Activated naive CD4-positive, alpha-beta T cell treated with anti-CD3 and anti-CD28 coated beads, Interleukin-2, amount 50 U/mL, for 16 hours (primary cell): Measurements from ENCODE around the gene SAP30BP.

ENCODE experiments used
- DNase-seq: peaks from one replicate; pipeline ENCODE4 v3.0.0-alpha.2; 2020

The SAP30BP gene

DNA sequence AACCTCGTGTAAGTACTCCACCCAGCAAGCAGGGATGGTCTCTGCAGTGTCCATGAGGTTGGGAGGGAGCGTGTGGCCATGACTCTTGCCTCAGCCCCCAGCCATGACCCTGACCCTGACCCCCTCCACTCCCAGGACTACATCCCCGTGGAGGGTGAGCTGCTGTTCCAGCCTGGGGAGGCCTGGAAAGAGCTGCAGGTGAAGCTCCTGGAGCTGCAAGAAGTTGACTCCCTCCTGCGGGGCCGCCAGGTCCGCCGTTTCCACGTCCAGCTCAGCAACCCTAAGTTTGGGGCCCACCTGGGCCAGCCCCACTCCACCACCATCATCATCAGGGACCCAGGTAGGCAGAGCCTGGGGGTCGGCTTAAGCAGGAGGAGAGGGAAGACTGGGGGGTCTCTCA is 81.6 kb downstream of the SAP30BP start:
- no peak for DNase-seq

DNA sequence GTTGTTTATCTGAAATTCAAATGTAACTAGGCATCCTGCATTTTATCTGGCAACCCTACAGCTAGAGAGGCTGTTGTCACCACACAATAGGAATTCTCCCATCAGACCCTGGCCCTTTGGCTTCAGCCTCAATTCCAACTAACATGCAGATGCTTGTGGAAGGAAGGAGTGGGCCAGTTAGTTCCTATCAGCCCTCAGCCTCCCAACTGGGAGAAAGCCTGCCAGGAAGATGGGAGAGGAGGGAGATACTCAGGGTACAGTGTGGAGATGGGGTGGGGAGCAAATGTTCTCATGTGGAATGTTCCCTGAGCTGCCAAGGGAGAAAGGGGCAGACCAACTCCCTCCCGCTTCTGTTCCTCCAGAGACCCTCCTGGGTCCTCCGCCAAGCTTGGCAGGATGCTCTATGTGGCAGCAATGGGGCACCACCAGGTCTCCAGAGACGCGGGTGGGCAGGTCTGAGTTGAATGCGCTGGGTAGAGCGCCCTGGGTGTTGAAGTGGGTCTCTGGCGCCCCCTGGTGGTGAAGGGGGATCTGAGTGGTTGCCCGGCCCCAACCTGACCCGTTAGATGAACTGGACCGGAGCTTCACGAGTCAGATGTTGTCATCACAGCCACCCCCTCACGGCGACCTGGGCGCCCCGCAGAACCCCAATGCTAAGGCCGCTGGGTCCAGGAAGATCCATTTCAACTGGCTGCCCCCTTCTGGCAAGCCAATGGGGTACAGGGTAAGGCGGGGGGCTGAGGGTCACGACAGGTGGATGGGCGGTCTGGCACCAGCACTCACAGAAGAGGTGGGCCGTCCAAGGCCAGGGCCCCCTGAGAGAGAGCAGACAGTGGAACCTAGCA is 82.6 kb downstream of the SAP30BP start:
- peak; percentile 87 for DNase-seq

DNA sequence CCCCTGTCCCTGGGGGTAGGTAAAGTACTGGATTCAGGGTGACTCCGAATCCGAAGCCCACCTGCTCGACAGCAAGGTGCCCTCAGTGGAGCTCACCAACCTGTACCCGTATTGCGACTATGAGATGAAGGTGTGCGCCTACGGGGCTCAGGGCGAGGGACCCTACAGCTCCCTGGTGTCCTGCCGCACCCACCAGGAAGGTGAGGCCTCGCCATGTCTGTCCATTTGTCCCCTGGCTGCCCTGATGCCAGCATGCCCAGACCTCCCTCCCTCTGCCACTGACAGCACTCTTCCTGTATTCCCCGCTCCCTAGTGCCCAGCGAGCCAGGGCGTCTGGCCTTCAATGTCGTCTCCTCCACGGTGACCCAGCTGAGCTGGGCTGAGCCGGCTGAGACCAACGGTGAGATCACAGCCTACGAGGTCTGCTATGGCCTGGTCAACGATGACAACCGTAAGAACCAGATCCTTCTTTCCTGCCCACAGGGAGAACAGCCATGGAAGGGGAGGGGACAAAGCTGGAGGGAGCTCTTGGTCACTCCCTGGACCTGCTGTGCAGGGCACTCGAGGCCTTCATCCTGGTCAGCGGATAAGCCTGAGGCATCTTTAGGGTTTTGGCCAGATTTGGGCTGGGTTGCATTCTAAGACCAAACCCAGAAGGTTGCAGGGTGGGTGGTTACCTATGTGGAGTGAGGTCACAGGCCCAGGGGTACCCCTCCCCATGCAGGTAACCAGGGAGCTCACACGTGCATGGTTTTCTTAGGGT is 83.7 kb downstream of the SAP30BP start:
- DNase-seq = no peak

DNA sequence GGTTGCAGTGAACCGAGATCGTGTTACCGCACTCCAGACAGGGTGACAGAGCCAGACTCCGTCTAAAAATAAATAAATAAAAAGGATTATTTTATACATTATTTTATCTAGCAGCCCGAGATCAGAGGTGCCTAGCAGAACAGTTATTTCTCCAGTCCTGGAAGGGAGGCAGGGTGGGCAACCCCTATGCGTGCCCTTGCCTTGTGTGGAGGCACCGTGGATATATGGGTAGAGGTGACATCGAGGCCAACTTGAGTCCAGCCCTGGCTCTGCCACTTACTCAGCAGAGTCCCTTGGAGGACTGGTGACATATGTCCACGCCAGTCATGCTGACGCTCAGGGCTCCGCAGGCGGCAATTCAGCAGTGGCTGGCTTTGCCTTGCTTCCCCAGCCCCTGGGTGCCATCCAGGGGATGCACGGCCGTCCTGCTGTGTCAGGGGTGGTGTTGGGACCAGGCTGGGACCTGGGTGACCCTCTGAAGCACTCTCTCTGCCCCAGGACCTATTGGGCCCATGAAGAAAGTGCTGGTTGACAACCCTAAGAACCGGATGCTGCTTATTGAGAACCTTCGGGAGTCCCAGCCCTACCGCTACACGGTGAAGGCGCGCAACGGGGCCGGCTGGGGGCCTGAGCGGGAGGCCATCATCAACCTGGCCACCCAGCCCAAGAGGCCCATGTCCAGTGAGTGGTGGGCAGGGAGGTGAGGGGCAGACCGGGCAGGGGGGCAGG is 84.7 kb downstream of the SAP30BP start:
- DNase-seq = no peak

DNA sequence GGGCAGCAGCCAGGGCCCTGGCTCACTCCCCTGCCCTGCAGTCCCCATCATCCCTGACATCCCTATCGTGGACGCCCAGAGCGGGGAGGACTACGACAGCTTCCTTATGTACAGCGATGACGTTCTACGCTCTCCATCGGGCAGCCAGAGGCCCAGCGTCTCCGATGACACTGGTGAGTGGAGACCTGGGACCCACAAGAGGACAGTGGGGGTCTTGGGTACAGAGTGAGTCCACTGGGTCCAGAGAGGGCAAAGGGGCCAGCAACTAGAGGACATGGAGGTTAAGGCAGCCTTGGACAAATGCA is 85.2 kb downstream of the SAP30BP start:
- no peak for DNase-seq

DNA sequence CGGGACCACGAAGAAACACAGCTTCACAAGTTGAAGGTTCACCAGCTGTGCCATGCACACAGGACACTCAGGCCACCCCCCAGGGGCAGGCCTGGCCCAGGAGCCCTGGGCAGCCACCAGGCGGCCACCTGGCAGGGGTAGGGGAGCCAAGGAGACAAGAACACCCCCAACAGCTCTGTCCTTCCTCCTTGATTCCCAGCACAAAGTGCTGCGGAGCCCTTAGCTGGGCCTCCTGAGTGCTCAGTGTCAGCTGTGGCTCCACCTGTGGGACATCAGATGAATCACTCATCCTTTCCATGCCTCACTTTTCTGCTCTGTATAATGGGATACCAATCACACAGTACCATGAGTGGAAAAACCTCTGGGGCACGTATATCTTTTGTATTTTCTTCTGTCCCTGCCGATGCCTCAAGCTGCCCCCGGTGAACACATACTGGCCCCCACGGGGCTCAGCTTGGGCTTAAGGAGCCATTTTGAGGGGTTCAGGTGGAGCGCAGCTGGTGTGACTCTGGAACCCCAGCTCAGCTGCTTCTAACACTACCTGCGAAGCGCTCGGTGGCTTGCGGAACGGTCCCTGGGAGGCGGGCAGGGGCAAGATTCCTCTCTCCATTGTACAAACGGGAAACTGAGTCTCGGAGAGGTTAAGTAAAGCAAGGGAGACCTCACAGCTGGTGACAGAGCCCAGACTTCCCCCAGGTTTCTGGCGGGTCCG is 85.8 kb downstream of the SAP30BP start:
- no peak for DNase-seq

DNA sequence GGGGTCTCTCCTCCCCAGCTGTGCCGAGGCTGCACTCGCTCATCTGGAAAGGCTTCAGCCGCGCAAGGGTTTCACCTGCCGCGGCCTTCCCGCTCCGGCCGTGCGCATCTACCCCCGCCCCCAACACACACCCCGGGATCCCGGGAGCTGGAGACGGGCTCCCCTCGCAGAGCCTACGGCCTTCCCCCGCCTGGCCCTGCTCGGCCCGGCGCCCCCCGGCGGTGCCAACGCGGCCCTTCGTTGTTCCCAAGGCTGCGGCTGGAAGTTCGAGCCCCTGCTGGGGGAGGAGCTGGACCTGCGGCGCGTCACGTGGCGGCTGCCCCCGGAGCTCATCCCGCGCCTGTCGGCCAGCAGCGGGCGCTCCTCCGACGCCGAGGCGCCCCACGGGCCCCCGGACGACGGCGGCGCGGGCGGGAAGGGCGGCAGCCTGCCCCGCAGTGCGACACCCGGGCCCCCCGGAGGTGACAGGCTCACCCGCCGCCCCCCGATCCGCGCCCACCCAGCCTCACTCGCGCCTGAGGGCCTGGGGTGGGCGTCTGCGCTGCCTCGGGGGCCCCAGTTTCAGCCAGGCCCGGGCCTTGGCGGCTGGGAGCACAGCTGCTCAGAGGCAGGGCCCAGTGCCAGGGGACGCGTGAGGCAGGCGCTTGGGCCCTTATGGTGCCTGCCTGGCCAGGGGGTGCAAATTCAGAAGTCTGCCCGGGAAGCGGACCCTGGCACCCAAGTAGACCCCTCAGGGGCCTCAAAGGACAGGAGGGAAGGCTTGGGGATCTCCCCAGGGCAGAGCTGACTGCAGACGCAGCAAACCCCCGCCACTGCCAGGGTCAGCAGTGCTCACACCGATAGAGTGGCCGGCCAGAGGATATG is 86.6 kb downstream of the SAP30BP start:
- DNase-seq = peak; percentile 77

DNA sequence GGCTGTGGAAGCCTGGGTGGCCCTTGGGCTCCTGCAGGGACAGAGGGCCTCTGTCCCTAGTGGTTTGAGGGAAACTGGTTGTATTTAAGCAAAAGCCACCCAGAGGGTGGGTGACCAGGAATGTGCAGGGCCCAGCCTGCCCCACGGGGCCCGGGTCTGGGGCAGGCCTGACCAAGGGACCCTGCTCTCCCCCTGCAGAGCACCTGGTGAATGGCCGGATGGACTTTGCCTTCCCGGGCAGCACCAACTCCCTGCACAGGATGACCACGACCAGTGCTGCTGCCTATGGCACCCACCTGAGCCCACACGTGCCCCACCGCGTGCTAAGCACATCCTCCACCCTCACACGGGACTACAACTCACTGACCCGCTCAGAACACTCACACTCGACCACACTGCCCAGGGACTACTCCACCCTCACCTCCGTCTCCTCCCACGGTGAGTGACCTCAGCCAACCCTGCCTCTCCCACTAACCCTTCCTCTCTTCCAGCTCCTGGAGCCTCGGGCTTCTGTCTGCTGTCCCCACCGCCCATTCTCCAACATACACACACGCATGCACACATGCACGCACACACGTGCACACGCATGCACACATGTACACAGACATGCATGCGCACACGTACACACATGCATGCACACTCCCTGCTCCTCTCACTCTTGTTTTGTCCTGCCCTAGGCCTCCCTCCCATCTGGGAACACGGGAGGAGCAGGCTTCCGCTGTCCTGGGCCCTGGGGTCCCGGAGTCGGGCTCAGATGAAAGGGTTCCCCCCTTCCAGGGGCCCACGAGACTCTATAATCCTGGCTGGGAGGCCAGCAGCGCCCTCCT is 87.5 kb downstream of the SAP30BP start:
- no peak for DNase-seq

DNA sequence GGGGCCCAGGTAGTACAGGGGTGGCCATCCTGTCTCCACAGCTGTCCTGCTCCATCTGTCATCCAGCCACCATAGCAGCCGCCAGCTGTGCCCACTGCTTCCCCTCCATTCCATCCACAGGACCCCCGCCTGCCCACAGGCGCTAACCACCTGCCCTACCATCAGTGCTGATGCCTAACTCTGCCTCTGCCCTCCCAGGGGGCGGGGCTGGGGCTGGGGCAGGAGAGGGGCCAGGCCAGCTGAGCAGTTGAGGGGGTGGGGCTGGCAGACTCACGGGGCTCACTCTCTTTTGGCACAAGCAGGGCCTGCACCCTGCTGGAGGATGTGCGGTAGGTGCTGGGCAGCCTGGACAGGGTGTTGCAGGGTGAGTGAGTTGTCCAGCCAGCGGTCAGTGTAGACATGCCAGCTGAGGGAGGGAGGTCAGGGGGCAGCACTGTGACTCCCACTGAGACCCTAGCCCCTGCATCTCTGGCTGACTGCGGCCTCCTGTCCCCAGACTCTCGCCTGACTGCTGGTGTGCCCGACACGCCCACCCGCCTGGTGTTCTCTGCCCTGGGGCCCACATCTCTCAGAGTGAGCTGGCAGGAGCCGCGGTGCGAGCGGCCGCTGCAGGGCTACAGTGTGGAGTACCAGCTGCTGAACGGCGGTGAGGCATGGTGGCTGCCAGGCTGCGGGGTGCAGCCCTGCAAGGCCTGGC is 88.2 kb downstream of the SAP30BP start:
- DNase-seq = no peak

DNA sequence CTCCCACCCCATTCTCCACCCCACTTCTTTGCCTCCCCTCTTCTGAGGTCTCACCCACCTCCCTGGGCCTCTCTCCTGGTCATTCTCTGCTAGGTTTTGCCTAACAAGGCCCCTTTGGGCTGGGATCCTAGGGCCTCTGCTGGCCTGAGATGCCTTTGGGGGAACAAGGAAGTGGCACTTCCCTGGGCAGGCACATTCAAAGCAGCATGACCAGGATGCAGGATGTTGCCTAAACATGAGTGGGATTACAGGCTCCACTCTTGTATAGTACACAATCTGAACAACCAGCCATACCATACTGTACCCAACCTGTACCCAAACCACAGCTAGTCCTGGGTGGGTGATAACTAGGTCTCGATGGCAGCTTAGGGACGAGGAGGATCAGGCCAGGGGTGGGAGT is 88.9 kb downstream of the SAP30BP start:
- no peak for DNase-seq

DNA sequence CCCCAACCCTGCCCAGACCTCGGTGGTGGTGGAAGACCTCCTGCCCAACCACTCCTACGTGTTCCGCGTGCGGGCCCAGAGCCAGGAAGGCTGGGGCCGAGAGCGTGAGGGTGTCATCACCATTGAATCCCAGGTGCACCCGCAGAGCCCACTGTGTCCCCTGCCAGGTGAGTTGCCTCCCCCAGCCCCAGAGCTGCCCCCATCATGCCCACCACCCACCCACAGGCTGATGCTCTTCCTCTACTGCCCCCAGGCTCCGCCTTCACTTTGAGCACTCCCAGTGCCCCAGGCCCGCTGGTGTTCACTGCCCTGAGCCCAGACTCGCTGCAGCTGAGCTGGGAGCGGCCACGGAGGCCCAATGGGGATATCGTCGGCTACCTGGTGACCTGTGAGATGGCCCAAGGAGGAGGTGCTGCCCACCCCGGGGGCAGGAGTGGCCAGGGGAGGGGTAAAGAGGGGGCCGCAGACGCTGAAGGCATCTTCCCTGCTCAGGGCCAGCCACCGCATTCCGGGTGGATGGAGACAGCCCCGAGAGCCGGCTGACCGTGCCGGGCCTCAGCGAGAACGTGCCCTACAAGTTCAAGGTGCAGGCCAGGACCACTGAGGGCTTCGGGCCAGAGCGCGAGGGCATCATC is 89.4 kb downstream of the SAP30BP start:
- DNase-seq = no peak

DNA sequence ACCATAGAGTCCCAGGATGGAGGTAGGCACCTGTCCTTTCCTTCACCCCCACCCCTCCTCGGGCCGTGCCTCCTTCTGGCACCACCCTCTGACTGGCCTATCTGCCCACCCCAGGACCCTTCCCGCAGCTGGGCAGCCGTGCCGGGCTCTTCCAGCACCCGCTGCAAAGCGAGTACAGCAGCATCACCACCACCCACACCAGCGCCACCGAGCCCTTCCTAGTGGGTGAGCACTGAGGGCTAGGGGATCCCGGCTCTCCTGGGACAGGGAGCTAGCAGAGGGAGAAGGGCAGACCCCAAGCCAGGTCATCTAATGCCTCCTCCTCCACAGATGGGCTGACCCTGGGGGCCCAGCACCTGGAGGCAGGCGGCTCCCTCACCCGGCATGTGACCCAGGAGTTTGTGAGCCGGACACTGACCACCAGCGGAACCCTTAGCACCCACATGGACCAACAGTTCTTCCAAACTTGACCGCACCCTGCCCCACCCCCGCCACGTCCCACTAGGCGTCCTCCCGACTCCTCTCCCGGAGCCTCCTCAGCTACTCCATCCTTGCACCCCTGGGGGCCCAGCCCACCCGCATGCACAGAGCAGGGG is 90.0 kb downstream of the SAP30BP start:
- DNase-seq = no peak
